Sigmoid colon (tissue), 7 donors: ENCODE data around the gene EHMT2. TPM values are rescaled to one million over a fixed set of nuclear protein-coding genes. Genes with fewer than 3 reads are reported as not detected.

Experiments used
- DNase-seq: peaks from one replicate; pipeline ENCODE4 v3.0.0-alpha.2; 2019
- H3K27ac ChIP-seq, 4 donors: fragments of 200-600 bp; sonication (generic); one replicate each; pipeline ENCODE4 v1.5.1; 2016 to 2019; ENCODE audit warnings: mild to moderate bottlenecking in 1 of 4
- H3K27me3 ChIP-seq, 3 donors: fragments of 200-600 bp; sonication (generic); one replicate each; pipeline ENCODE4 v1.5.1; 2019; ENCODE audit warnings: mild to moderate bottlenecking in 1 of 3
- H3K36me3 ChIP-seq, 4 donors: fragments of 200-600 bp; sonication (generic); one replicate each; pipeline ENCODE4 v1.5.1; 2016 to 2019
- H3K4me1 ChIP-seq, 4 donors: fragments of 200-600 bp; sonication (generic); one replicate each; pipeline ENCODE4 v1.5.1; 2017 to 2019
- H3K4me3 ChIP-seq, 4 donors: fragments of 200-600 bp; sonication (generic); one replicate each; pipeline ENCODE4 v1.5.1; 2017 to 2019; ENCODE audit warnings: mild to moderate bottlenecking in 2 of 4, moderate library complexity in 1 of 4
- H3K9me3 ChIP-seq, 4 donors: fragments of 200-600 bp in 3 of 4; sonication (generic) in 3 of 4; one replicate each; pipeline versions ENCODE4 v1.5.1 to v1.6.1; 2013 to 2019
- EP300 ChIP-seq, 4 donors: sonication (generic); formaldehyde crosslinking; IDR thresholded peaks; one replicate each; pipeline ENCODE4 v1.6.1; 2017; ENCODE audit warnings: antibody characterized with exemption in 4 of 4
- POLR2A ChIP-seq, 2 donors: fragments of 450-650 bp; IDR thresholded peaks; one replicate each; pipeline ENCODE4 v1.6.1; 2016; ENCODE audit warnings: antibody characterized with exemption in 2 of 2, mild to moderate bottlenecking in 2 of 2, moderate library complexity in 2 of 2
- POLR2AphosphoS5 ChIP-seq, 4 donors: sonication (generic); formaldehyde crosslinking; IDR thresholded peaks; one replicate each; pipeline ENCODE4 v1.6.1; 2017; ENCODE audit warnings: antibody characterized with exemption in 4 of 4
- WGBS, 2 donors: extraction: QIAGEN DNeasy Blood & Tissue Kit; methylation state at CpG; one replicate each; pipeline ENCODE4 v1.1.7; 2013; 5-methylcytosine and 5-hydroxymethylcytosine counted together
- intact Hi-C: fragments of 100-400 bp; cut with DNase I; formaldehyde crosslinking; loops from one replicate; pipeline ENCODE4 v1.15.1; 2023
- polyA plus RNA-seq, 3 donors: library from polyadenylated mRNA; stranded (reverse); fragments of 200-250 nt; gene quantifications; one replicate each; pipeline ENCODE4 v1.2.3, GENCODE V29; 2013
- total RNA-seq, 4 donors: library from RNA; depleted of rRNA; stranded (reverse); fragments of >200 nt; gene quantifications; one replicate each; pipeline ENCODE4 v1.1.0, GENCODE V29; 2016
- TF ChIP-seq, protein P1 (sequence below), 4 experiments: fragments of 450-650 bp in 3 of 4; fragments of 200-600 bp in 1 of 4; IDR thresholded peaks; one replicate each; pipeline ENCODE4 v1.5.1; 2016 to 2019; ENCODE audit warnings: antibody characterized with exemption in 4 of 4, mild to moderate bottlenecking in 3 of 4, moderate library complexity in 2 of 4
- donor health status: healthy with polysubstance abuse.
- donor health status: Bipolar disorder and iron deficiency.
- donor health status: healthy.

EHMT2 gene
- total and polyA plus RNA-seq, 7 donors = 11.8 to 45.0 (median 33.2) TPM

DNA sequence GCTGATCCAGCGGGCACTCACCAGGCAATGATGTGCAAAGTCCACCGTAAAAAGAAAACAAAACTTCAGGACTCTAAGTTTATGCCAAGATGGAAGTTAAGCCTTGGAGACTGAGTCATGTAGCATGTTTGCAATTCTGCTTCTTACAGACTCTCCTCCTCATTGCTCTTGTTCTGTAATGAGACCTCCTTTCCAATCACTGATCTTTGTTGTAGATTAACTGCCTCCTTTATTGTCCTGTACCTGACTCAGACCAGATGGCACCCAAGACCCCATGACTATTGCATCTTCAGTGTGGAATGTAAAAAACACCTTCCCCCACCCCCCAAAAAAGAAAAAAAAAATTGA is 46.0 kb downstream of the EHMT2 start:
- H3K27ac ChIP-seq = no peak overlapping the region
- H3K36me3 ChIP-seq = no peaks in the 10 kb centered on the region
- no peak for DNase-seq
- H3K4me3 ChIP-seq = no peak overlapping the region
- H3K27me3 ChIP-seq = no peaks in the 10 kb centered on the region
- no peaks in the 10 kb centered on the region for H3K9me3 ChIP-seq
- WGBS, 2 donors = 9 to 59% methylated on average over 2 of the region's 2 CpGs
- intact Hi-C loops = no loop called here
- TF ChIP-seq EP300 (IDR thresholded peaks at IDR 0.05) (no peak), POLR2AphosphoS5 (IDR thresholded peaks at IDR 0.05) (no peak), POLR2A (IDR thresholded peaks at IDR 0.05) (no peak)
- TF ChIP-seq, protein P1, sequence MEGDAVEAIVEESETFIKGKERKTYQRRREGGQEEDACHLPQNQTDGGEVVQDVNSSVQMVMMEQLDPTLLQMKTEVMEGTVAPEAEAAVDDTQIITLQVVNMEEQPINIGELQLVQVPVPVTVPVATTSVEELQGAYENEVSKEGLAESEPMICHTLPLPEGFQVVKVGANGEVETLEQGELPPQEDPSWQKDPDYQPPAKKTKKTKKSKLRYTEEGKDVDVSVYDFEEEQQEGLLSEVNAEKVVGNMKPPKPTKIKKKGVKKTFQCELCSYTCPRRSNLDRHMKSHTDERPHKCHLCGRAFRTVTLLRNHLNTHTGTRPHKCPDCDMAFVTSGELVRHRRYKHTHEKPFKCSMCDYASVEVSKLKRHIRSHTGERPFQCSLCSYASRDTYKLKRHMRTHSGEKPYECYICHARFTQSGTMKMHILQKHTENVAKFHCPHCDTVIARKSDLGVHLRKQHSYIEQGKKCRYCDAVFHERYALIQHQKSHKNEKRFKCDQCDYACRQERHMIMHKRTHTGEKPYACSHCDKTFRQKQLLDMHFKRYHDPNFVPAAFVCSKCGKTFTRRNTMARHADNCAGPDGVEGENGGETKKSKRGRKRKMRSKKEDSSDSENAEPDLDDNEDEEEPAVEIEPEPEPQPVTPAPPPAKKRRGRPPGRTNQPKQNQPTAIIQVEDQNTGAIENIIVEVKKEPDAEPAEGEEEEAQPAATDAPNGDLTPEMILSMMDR (IDR thresholded peaks at IDR 0.05) = no peak
- H3K4me1 ChIP-seq = no peaks in the 10 kb centered on the region

DNA sequence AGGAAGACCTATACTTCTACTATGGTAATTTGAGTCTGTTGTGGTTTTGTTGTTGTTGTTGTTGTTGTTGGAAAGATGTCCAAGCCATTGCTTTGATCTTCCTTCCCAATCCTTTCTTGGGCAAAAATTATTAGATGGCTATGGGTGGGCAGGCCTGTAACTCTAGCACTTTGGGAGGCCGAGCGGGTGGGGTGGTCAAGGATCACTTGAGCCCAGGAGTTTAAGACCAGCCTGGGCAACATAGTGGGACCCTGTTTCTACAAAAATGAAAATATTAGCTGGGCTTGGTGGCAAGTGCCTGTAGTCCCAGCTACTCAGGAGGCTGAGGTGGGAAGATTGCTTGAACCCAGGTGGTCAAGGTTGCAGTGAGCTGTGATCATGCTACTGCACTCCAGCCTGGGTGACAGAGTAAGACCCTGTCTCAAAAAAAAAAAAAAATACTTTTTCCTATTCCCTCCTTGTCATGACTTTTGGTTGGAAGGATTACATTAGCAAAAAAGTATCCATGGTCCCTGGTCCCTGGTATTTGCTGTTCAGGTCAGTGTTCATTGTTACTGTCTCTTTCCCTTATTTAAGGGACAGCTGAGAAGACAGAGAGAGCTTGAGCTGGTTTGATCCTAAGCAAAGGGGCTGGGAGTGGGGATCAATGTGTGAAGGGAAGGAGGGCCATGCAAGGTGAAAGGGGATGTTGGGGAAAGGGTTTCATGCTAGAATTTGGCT is 46.6 kb downstream of the EHMT2 start:
- Histone ChIP-seq H3K27ac (no peak overlapping the region), H3K36me3 (no peaks in the 10 kb centered on the region), H3K9me3 (no peaks in the 10 kb centered on the region), H3K4me1 (no peaks in the 10 kb centered on the region), H3K27me3 (no peaks in the 10 kb centered on the region), H3K4me3 (no peak overlapping the region)
- TF ChIP-seq EP300 (IDR thresholded peaks at IDR 0.05) (no peak), POLR2A (IDR thresholded peaks at IDR 0.05) (no peak), POLR2AphosphoS5 (IDR thresholded peaks at IDR 0.05) (no peak)
- TF ChIP-seq, protein P1 (IDR thresholded peaks at IDR 0.05) = no peak
- no peak for DNase-seq
- WGBS, 2 donors = 95 to 98% methylated on average over 2 of the region's 2 CpGs
- intact Hi-C loops = no loop called here

DNA sequence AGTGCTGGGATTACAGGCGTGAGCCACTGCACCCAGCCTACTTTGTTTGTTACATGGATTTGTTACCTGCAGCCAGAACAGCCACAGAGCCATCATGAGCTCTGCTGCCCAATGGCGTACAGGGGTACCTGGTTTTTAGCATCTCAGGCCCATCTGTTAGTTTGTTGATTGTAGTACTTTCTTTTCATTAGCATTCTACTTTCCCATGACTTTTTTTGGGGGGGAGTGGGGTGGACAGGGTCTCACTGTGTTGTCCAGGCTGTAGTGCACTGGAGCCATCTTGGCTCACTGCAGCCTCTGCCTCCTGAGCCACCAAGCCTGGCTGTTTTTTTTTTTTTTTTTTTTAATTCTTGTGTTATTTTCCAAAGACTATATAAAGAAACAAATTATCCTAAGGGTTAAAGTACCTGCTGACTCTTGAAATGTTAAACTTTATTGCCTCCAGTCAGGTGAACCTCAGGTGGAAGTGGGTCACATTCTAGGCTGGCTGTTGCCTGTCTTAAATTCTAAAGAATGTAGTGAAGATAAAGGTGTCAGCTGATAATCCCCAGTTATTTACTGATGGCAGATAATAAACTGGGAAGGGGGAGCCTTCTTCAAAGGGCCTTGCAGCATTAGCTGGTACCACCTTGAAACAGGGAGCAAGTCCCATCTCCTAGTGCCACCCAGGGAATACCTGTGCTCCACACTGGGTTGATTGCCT is 50.1 kb downstream of the EHMT2 start:
- TF ChIP-seq POLR2A (IDR thresholded peaks at IDR 0.05) (no peak), POLR2AphosphoS5 (IDR thresholded peaks at IDR 0.05) (no peak), EP300 (IDR thresholded peaks at IDR 0.05) (no peak)
- TF ChIP-seq, protein P1 (IDR thresholded peaks at IDR 0.05) = no peak
- no peaks in the 10 kb centered on the region for H3K4me1 ChIP-seq
- no peaks in the 10 kb centered on the region for H3K9me3 ChIP-seq
- peaks cover 0 to 4% (median 0%) of the 10 kb centered on the region in 4 donors for H3K36me3 ChIP-seq
- H3K27me3 ChIP-seq = no peaks in the 10 kb centered on the region
- intact Hi-C loops = no loop called here
- DNase-seq = no peak
- 68 to 91% methylated on average over 2 of the region's 2 CpGs for WGBS, 2 donors
- H3K4me3 ChIP-seq = no peak overlapping the region
- no peak overlapping the region for H3K27ac ChIP-seq

DNA sequence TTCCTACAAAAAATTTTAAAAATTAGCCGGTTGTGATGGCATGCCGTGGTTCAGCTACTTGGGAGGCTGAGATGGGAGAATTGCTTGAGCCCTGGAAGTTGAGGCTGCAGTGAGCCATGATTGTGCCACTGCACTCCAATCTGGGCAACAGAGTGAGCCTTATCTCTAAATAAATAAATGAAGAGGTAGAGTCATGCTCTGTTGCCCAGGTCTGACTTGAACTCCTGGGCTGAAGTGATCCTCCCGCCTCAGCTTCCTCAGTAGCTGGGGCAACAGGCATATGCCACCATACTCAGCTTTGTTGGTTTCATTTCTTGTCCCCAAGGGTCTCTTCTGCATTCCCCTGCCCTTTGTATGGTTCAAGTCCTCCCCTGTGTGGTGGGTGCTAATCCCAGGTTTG is 53.0 kb downstream of the EHMT2 start:
- no peak overlapping the region for H3K4me3 ChIP-seq
- 86 to 95% methylated on average over 3 of the region's 3 CpGs for WGBS, 2 donors
- no peaks in the 10 kb centered on the region for H3K4me1 ChIP-seq
- no peaks in the 10 kb centered on the region for H3K9me3 ChIP-seq
- TF ChIP-seq EP300 (IDR thresholded peaks at IDR 0.05) (no peak), POLR2AphosphoS5 (IDR thresholded peaks at IDR 0.05) (no peak), POLR2A (IDR thresholded peaks at IDR 0.05) (no peak)
- TF ChIP-seq, protein P1 (IDR thresholded peaks at IDR 0.05) = no peak
- intact Hi-C loops = no loop called here
- no peak overlapping the region for H3K27ac ChIP-seq
- no peaks in the 10 kb centered on the region for H3K27me3 ChIP-seq
- peaks cover 4 to 22% (median 16%) of the 10 kb centered on the region in 4 donors for H3K36me3 ChIP-seq
- no peak for DNase-seq
